HEK293T (cell line): Measurements from ENCODE around the gene LRRK1.

Source experiments
- FOXA1 ChIP-seq: fragments of 450-650 bp; IDR thresholded peaks from 2 replicates; pipeline ENCODE4 v1.6.1; 2016; ENCODE audit warnings: mild to moderate bottlenecking
- SP1 ChIP-seq: fragments of 450-650 bp; IDR thresholded peaks from 2 replicates; pipeline ENCODE4 v1.6.1; 2017

DNA sequence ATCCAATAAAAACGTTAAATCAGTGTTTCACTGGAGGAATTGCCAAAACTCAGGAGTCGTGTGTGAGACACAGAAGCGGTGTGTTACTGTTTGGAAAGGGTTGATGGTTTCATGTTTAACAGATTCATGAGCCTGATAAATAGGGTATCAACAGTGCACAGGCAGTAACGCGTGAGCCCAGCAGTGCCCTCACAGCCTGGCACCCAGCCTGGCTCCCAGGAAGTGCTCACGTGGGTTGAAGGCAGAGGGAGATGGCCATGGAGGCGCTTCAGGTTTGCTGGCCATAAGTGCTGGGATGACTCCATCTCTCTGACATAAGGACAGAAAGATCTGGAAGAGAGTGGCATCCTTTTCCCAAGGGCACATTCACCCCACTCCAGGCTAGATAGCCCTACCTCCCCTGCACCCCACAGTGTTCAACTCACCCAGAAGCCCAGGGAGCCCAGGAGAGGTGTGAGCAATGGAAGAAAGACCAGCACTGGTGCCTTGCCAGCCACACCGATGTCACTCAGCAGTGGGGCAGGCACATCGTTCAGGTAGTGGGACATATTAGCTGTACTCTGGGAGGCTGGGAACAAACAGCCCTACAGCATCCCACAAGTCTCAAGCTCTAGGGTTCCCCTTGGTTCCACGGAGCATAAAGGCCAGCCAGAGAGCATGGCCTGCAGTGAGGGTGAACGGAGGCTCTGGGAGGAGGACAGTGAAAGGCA, 164.3 kb downstream of the LRRK1 start:
- TF ChIP-seq SP1 (no peak), FOXA1 (no peak)
